Activated CD8-positive, alpha-beta T cell treated with anti-CD3 and anti-CD28 coated beads for 36 hours (primary cell): ENCODE measurements around the gene MICAL2. TPM values are rescaled to one million over a fixed set of nuclear protein-coding genes. Genes with fewer than 3 reads are reported as not detected.

ENCODE experiments used
- ATAC-seq: fragments of 200-7000 bp; cut with Tn5 transposase; one replicate; pipeline ENCODE4 v1.10.0; 2021; ENCODE audit warnings: mild to moderate bottlenecking, moderate library complexity
- CTCF ChIA-PET: fragments of 350-600 bp; sonication (Branson Sonifier 250); formaldehyde crosslinking; loops from one replicate; lab custom pipeline; 2021; ENCODE audit warnings: antibody characterized with exemption; lab: Charles Lee
- POLR2A ChIA-PET: fragments of 350-600 bp; sonication (Branson Sonifier 250); formaldehyde crosslinking; loops from one replicate; lab custom pipeline; 2021; ENCODE audit warnings: antibody characterized with exemption; lab: Charles Lee
- DNase-seq: peaks from one replicate; pipeline ENCODE4 v3.0.0-alpha.2; 2020
- H3K27ac Mint-ChIP-seq: one replicate; pipeline ENCODE4 v1.8.0; 2021; ENCODE audit warnings: mild to moderate bottlenecking, mixed read lengths
- H3K27me3 Mint-ChIP-seq: one replicate; pipeline ENCODE4 v1.8.0; 2021; ENCODE audit warnings: mixed read lengths
- H3K36me3 Mint-ChIP-seq: one replicate; pipeline ENCODE4 v1.8.0; 2021; ENCODE audit warnings: low read depth, mixed read lengths
- H3K4me1 Mint-ChIP-seq: one replicate; pipeline ENCODE4 v1.8.0; 2021; ENCODE audit warnings: low read depth, mixed read lengths
- H3K4me3 Mint-ChIP-seq: one replicate; pipeline ENCODE4 v1.8.0; 2021; ENCODE audit warnings: mild to moderate bottlenecking, moderate library complexity, mixed read lengths
- H3K9me3 Mint-ChIP-seq: one replicate; pipeline ENCODE4 v1.8.0; 2021; ENCODE audit warnings: mixed read lengths
- intact Hi-C: fragments of 100-400 bp; cut with micrococcal nuclease; formaldehyde crosslinking; loops from one replicate; pipeline ENCODE4 v1.10.0; 2022
- total RNA-seq, 2 experiments: library from RNA; stranded (reverse); gene quantifications; one replicate each; pipeline ENCODE4 v1.2.3, GENCODE V29; 2021
- TF ChIP-seq, protein P1 (sequence below): fragments of 200-600 bp; IDR thresholded peaks from one replicate; pipeline ENCODE4 v1.8.0; 2022; ENCODE audit warnings: antibody characterized with exemption, mild to moderate bottlenecking

Gene MICAL2
- total RNA-seq, 2 experiments from 2014 or later = 99.8 to 105 TPM

DNA sequence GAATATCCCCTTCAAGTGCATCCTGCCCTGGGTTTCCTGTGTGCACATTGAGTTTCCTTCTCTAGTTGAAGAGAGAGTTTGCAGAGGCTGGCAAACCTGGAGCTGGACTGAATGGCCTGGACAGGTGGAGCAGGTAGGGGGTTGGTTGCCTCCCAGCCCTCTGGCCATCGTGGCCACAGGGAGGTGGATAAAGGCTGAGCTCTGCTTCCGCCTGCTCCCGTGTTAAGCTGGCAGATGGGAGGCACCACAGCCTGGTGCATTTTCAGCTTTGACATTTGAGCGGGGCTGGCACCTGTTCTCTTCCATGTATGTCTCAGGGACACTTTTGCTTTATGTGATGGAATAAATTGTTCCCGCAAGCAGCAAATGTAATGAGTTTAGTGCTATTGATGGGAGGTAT is 11.1 kb downstream of the MICAL2 start:
- ChIA-PET POLR2A (interaction anchor here (0.7 to 1.6 kb wide), 5 partner anchors 9 to 114 kb away, joined by 3 to 7 read pairs (median 3); no protein-coding TSS in a partner anchor), CTCF (interaction anchor here (0.6 to 2.0 kb wide), 12 partner anchors 12 to 160 kb away, joined by 3 to 8 read pairs (median 3); no protein-coding TSS in a partner anchor)
- ATAC-seq (no peak), DNase-seq (no peak)
- no peaks in the 10 kb centered on the region for H3K27me3 Mint-ChIP-seq
- peaks cover 1% of the 10 kb centered on the region for H3K36me3 Mint-ChIP-seq
- H3K9me3 Mint-ChIP-seq = no peaks in the 10 kb centered on the region
- TF ChIP-seq, protein P1, sequence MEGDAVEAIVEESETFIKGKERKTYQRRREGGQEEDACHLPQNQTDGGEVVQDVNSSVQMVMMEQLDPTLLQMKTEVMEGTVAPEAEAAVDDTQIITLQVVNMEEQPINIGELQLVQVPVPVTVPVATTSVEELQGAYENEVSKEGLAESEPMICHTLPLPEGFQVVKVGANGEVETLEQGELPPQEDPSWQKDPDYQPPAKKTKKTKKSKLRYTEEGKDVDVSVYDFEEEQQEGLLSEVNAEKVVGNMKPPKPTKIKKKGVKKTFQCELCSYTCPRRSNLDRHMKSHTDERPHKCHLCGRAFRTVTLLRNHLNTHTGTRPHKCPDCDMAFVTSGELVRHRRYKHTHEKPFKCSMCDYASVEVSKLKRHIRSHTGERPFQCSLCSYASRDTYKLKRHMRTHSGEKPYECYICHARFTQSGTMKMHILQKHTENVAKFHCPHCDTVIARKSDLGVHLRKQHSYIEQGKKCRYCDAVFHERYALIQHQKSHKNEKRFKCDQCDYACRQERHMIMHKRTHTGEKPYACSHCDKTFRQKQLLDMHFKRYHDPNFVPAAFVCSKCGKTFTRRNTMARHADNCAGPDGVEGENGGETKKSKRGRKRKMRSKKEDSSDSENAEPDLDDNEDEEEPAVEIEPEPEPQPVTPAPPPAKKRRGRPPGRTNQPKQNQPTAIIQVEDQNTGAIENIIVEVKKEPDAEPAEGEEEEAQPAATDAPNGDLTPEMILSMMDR = no peak
- H3K4me3 Mint-ChIP-seq = no peak overlapping the region
- intact Hi-C loops = no loop called here
- H3K27ac Mint-ChIP-seq = no peak overlapping the region
- H3K4me1 Mint-ChIP-seq = peaks cover 41% of the 10 kb centered on the region

DNA sequence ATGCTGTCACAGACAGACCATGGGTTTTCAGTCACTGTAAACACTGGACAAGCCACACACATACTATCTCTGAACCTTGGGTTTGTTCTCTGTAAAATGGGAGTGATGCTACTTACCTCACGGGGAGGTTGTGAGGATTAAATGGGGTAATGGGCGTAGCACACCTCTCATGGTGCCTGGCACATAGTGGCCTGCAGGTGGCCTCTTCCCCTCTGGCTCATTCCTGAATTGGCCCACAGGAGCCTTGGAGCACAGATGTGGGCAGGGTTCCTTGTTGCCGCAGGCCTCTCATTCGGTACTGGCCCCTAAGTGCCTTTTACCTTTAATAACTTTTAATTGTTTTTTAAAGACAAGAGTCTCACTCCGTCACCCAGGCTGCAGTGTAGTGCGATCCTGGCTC is 11.7 kb downstream of the MICAL2 start:
- Mint-ChIP-seq H3K4me3 (no peak overlapping the region), H3K9me3 (no peaks in the 10 kb centered on the region), H3K36me3 (peaks cover 1% of the 10 kb centered on the region), H3K27ac (no peak overlapping the region), H3K4me1 (peaks cover 45% of the 10 kb centered on the region), H3K27me3 (no peaks in the 10 kb centered on the region)
- POLR2A ChIA-PET = interaction anchor here (0.7 to 1.6 kb wide), 4 partner anchors 10 to 114 kb away, joined by 3 to 7 read pairs (median 3); no protein-coding TSS in a partner anchor
- CTCF ChIA-PET = interaction anchor here (0.6 to 2.0 kb wide), 13 partner anchors 12 to 159 kb away, joined by 3 to 8 read pairs (median 3); no protein-coding TSS in a partner anchor
- peak; percentile 58 for ATAC-seq
- intact Hi-C loops = no loop called here
- TF ChIP-seq, protein P1 = no peak
- DNase-seq = peak; percentile 21

DNA sequence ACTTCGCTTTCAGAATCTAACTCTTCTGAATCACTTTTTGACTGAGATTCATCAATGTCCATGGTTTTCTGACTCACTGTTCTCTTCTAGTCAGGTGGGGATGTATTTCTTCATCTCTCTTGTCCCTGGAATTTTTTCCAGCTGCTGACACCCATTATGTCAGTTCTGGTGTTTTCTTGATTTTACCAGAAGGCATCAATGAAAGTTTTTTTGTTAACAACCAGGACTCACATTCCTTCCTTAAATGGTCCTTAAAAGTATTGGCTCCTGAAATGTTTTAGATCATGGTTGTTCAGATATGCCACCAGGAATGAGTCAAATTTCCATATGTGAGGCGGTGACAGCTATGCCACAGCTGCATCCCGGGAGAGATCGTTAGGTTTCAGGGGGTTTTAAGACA is 12.9 kb downstream of the MICAL2 start:
- DNase-seq = no peak
- H3K27ac Mint-ChIP-seq = no peak overlapping the region
- H3K9me3 Mint-ChIP-seq = no peaks in the 10 kb centered on the region
- peaks cover under 1% of the 10 kb centered on the region for H3K36me3 Mint-ChIP-seq
- H3K4me3 Mint-ChIP-seq = no peak overlapping the region
- intact Hi-C loops = no loop called here
- ChIA-PET CTCF (interaction anchor here (0.7 to 1.7 kb wide), 4 partner anchors 35 to 158 kb away, joined by 3 to 6 read pairs (median 4); no protein-coding TSS in a partner anchor), POLR2A (interaction anchor here (0.6 to 1.4 kb wide), 3 partner anchors 16 to 246 kb away, joined by 3 to 6 read pairs (median 4); no protein-coding TSS in a partner anchor)
- TF ChIP-seq, protein P1 = no peak
- no peaks in the 10 kb centered on the region for H3K27me3 Mint-ChIP-seq
- H3K4me1 Mint-ChIP-seq = peaks cover 44% of the 10 kb centered on the region
- no peak for ATAC-seq

DNA sequence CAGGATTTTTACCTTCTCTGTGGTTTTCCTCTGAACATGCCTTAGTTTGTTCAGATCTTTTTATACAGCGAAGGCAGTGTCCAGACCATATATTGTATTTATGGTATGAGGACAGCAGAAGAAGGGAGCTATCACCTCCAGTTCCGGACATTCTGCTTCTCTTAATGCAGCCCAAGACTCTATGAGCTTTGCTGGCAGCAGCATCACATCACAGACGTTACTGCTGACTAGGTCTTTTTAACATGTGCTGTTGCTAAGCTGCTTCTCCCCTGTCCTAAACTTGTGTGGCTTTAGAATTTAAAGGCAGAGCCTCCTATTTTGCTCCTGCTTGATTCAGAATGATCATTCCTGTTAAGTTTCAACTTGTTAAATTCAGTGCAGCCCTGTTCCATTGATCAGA is 13.4 kb downstream of the MICAL2 start:
- intact Hi-C loops = no loop called here
- H3K4me3 Mint-ChIP-seq = no peak overlapping the region
- ChIA-PET POLR2A (interaction anchor here (0.6 to 1.4 kb wide), 4 partner anchors 15 to 123 kb away, joined by 3 to 4 read pairs (median 3); no protein-coding TSS in a partner anchor), CTCF (interaction anchor here (1.1 to 1.7 kb wide), 4 partner anchors 100 to 158 kb away, joined by 4 to 6 read pairs (median 4); no protein-coding TSS in a partner anchor)
- H3K27me3 Mint-ChIP-seq = no peaks in the 10 kb centered on the region
- H3K27ac Mint-ChIP-seq = no peak overlapping the region
- ATAC-seq (no peak), DNase-seq (no peak)
- TF ChIP-seq, protein P1 = no peak
- H3K4me1 Mint-ChIP-seq = peaks cover 47% of the 10 kb centered on the region
- H3K9me3 Mint-ChIP-seq = no peaks in the 10 kb centered on the region
- no peaks in the 10 kb centered on the region for H3K36me3 Mint-ChIP-seq

DNA sequence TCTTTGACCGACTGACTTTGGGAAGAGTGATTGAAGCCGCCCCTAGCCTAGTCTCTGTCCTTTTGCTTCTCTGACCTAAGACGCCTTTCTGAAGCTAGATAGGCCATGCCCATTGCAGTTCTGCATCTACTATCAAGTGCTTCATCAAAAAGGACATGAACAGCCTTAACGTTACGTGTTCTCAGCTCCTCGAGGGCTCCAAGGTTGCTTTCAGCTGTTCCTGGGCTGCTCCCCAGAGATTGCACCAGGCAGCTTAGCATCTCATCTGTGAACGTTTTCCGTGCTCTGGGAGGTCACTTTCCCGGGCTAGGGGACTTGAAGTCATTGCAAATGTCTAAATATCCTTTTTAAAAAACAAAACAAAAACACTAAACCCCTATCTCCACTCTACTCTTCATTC is 13.9 kb downstream of the MICAL2 start:
- ChIA-PET POLR2A (interaction anchor here (0.6 to 1.0 kb wide), 4 partner anchors 18 to 157 kb away, joined by 3 read pairs; no protein-coding TSS in a partner anchor), CTCF (interaction anchor here (1.1 kb wide), 1 partner anchor 157 kb away, joined by 4 read pairs; no protein-coding TSS in a partner anchor)
- Mint-ChIP-seq H3K4me1 (peaks cover 49% of the 10 kb centered on the region), H3K27me3 (no peaks in the 10 kb centered on the region), H3K27ac (peak overlapping the region; percentile 83), H3K36me3 (no peaks in the 10 kb centered on the region), H3K4me3 (no peak overlapping the region), H3K9me3 (no peaks in the 10 kb centered on the region)
- ATAC-seq = no peak
- TF ChIP-seq, protein P1 = no peak
- no peak for DNase-seq
- intact Hi-C loops = no loop called here
